MM.1S (cell line): ENCODE measurements around the gene XXYLT1.

Experiments
- EZH2phosphoT487 ChIP-seq: fragments of 300-600 bp; sonication (generic); IDR thresholded peaks from 2 replicates; pipeline ENCODE4 v1.6.1; 2018; ENCODE audit warnings: antibody characterized with exemption, low read length
- TF ChIP-seq, protein P1 (sequence below): fragments of 300-600 bp; sonication (generic); IDR thresholded peaks from 2 replicates; pipeline ENCODE4 v1.5.1; 2016; ENCODE audit warnings: antibody characterized with exemption, low read length, mixed read lengths

DNA sequence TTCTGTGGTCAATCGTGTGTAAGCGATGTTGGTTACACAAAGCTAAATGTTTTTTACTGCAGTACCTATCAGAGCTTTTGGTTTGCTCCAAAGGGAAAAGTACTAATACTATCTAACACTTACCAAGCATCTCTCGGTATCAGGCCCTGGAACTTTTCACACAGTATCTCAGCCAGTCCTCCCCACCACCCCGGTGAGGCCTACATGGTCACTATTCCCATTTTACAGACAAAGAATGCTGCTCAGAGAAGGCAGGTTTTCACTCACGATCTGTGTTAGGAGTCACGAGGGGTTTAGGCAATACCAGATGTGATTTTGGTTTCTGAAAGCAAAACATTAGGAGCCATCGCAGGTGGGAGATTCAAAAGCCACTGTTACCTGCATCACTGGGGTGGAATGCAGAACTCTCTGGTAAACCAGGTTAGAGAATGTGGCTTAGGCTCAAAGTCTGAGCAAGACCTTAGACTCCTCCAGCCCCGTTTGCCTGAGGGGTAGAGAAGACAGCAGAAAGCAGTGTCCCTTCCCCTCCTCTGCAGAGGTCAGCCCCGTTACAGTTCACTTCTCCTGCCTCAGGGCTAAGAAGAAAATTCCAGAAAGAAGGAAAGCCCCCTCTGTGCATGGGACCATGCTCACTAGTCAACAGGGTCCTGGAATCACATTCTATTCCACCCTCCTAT is 57.2 kb downstream of the XXYLT1 start:
- TF ChIP-seq, protein P1, sequence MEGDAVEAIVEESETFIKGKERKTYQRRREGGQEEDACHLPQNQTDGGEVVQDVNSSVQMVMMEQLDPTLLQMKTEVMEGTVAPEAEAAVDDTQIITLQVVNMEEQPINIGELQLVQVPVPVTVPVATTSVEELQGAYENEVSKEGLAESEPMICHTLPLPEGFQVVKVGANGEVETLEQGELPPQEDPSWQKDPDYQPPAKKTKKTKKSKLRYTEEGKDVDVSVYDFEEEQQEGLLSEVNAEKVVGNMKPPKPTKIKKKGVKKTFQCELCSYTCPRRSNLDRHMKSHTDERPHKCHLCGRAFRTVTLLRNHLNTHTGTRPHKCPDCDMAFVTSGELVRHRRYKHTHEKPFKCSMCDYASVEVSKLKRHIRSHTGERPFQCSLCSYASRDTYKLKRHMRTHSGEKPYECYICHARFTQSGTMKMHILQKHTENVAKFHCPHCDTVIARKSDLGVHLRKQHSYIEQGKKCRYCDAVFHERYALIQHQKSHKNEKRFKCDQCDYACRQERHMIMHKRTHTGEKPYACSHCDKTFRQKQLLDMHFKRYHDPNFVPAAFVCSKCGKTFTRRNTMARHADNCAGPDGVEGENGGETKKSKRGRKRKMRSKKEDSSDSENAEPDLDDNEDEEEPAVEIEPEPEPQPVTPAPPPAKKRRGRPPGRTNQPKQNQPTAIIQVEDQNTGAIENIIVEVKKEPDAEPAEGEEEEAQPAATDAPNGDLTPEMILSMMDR, result no peak
- TF ChIP-seq EZH2phosphoT487, result no peak
